ENCODE results near the gene B3GALT6.

Gene B3GALT6

GRCh38 chr1:1273512-1274298 is 41.7 kb downstream of the B3GALT6 start, which contains the start of gene UBE2J2:
Gene UBE2J2 (minus strand): TSS chr1:1273854. CDS start chr1:1267992, 5,862 bp downstream.
- peak within 1 kb of the TSS; percentile 80 to 97 (median 91) for H3K27ac ChIP-seq
- peak within 1 kb of the TSS; percentile 79 to 99 (median 92) for H3K4me3 ChIP-seq

GRCh38 chr1:1274299-1274930 is 42.4 kb downstream of the B3GALT6 start:
- peak overlapping the region; percentile 79 to 99 (median 92) for H3K4me3 ChIP-seq
- H3K27ac ChIP-seq: peak overlapping the region in 20 of 21 experiments; percentile 80 to 97 (median 92)

DNA sequence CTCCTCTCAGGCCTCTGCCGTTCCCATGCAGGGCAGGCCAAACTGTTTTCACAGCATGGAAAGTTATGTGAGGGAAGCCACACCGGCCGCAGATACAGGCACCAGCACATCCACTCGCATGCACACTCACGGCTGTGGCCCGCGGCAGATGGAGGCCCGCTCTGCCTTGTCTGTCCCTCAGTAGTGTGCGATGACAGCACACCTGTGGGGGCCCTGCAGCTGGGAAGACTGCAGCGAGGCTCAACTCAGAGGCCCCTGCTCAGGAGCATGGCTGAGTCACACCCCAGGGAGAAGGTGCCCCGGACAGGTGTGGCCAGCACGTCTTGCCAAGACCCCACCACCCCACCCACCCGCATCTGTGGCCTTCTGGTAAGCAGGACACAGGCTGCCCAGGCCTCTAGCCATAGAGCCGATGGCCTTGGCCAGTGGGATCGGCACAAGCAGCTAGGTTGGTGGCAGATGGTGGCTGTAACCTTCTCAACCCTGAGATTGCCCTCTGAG is 42.9 kb downstream of the B3GALT6 start:
- H3K4me3 ChIP-seq: no peak overlapping the region
- H3K27ac ChIP-seq: peak overlapping the region in 5 of 21 experiments; percentile 90 to 96 (median 94)

- Histone ChIP-seq H3K4me3 (no peak overlapping the region), H3K27ac (no peak overlapping the region)
Observed at GRCh38 chr1:1275836-1276235, 43.8 kb downstream of the B3GALT6 start.

DNA sequence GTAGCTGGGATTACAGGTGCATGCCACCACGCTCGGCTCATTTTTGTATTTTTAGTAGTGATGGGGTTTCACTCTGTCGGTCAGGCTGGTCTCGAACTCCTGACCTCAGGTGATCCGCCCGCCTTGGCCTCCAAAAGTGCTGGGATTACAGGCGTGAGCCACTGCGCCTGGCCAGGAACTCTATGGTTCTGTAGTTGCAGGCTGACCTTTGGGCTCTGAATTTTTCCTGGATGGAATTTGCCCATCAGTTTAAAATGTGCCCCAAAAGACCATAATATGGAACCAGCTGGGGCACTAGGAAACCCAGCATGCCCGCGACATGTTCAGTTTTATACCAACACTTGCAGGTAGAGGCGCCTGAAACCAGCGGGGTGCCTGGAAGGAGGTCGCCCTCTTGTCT is 46.6 kb downstream of the B3GALT6 start:
- Histone ChIP-seq H3K27ac (no peak overlapping the region), H3K4me3 (no peak overlapping the region)

GRCh38 chr1:1279028-1279427 is 47.0 kb downstream of the B3GALT6 start:
- Histone ChIP-seq H3K27ac (no peak overlapping the region), H3K4me3 (no peak overlapping the region)

DNA sequence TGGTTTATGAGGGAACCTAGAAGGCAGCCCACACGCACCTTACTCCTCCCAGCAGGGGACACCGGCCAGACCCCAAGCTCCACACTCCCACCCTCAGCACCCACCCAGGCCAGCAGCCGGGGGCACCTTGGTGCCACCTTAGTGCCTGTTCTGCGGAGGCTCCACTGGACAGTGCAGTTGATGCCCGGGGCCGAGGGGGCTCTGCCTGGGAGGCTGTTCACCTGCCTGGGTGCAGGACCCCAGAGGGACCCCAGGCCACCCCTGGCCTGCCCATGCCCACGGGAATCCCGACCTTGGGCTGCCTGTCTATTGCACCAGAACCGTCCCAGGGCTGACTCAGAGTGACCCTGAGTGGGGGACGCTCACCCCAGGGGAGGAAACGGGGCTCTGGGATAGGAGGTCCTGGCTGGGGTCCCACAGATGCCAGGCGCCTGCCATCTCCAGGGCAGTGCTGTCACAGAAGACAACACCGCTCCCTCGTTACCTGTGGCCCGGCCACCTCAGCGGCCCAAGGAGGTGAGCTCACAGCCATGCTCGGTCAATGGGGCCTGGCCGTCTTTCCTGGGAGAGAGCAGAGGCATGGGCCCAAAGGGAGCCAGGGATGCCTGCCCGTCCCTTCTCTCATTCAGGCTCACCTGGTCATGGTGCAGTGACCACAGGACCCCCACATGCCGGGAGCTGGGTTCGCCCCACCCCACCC is 48.9 kb downstream of the B3GALT6 start:
- H3K4me3 ChIP-seq: no peak overlapping the region
- H3K27ac ChIP-seq: peak overlapping the region in 2 of 21 experiments; percentile 3 to 31

DNA sequence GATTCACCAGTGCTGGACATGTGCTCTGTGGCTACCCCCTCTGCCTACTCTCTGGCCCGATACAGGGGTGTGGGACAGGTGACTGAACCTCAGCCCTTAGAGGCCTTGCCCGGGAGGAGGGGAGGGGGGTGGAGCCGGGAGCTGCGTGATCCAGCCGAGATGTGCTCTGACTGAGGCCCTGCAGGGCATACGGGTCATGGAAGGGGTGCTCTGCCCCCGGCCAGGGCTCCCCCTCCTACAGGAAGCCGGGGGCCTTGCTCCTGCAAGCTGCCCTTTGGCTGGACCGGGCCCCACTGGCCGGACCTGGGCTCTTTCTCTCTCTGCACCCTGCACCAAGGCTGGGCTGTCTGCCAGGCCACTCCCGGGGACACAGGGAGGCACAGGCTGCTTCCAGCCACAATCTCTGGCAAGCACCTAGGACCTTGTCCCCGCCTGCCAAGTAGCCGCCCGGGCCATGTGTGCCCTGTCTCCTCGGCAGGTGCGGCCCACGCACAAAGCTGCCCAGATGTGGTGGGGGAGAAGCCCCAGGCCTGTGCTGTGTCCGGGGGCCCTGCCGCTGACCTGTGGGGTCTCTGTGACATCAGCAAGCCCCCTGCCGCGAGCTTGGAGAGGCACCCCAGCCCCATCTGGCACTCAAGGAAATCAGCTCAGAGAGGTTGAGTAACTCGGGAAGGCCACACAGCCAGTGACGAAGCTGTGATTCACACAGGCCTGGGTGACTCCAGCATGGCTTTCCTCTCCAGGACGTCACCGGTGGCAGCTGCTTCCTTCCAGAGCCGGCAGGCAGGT is 49.7 kb downstream of the B3GALT6 start:
- H3K27ac ChIP-seq: peak overlapping the region in 6 of 21 experiments; percentile 3 to 40 (median 24)
- H3K4me3 ChIP-seq: no peak overlapping the region

GRCh38 chr1:1282998-1283397 is 51.0 kb downstream of the B3GALT6 start:
- no peak overlapping the region for H3K27ac ChIP-seq
- no peak overlapping the region for H3K4me3 ChIP-seq

DNA sequence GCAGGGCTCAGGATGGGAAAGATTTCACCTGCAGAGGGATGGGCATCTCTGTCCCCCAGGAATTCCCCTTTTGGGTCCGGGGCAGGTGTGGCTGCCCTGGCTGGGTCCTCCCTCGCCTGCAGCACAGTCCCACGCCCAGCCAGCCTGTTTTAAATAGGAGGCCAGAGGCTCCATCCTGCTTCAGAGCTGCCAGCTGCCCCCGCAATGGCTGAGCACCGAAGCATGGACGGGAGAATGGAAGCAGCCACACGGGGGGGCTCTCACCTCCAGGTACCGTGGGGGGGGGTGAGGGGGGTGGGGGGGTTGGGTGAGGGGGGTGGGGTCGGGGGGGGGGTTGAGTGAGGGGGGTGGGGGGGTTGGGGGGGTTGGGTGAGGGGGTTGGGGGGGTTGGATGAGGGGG is 51.8 kb downstream of the B3GALT6 start:
- Histone ChIP-seq H3K27ac (no peak overlapping the region), H3K4me3 (no peak overlapping the region)

Data from skin epidermis (tissue), 12 donors.